Measurements from ENCODE around the gene KDM6A. TPM values are rescaled to one million over a fixed set of nuclear protein-coding genes. Genes with fewer than 3 reads are reported as not detected.

Gene KDM6A
- total and polyA plus RNA-seq, 7 donors: 3.6 to 21.3 (median 13.2) TPM

GRCh38 chrX:44974451-44974850 is 101.5 kb downstream of the KDM6A start:
- ATAC-seq (peak in 1 of 4 donors; percentile 14), DNase-seq (no peak)
- Histone ChIP-seq H3K36me3 (ENCODE audit: insufficient read depth in 1 of 2, low read depth in 1 of 2) (no peaks in the 10 kb centered on the region), H3K27me3 (ENCODE audit: insufficient read depth in 3 of 3, low read length in 2 of 3) (no peaks in the 10 kb centered on the region), H3K27ac (no peak overlapping the region), H3K9me3 (peaks cover 28% of the 10 kb centered on the region), H3K4me3 (no peak overlapping the region), H3K4me1 (peaks cover 7% of the 10 kb centered on the region)
- intact Hi-C loops (cut with DNase I): loop anchor here in 1 of 2 donors (5.0 kb wide), 1 partner anchor 33 kb away; no protein-coding TSS in a partner anchor
- WGBS, 3 donors: 46 to 83% (median 47%) methylated on average over 2 of the region's 2 CpGs
- no peak for TF ChIP-seq CTCF (IDR thresholded peaks at IDR 0.05)

- Histone ChIP-seq H3K4me1 (peaks cover 2% of the 10 kb centered on the region), H3K4me3 (no peak overlapping the region), H3K9me3 (peaks cover 28% of the 10 kb centered on the region), H3K36me3 (ENCODE audit: insufficient read depth in 1 of 2, low read depth in 1 of 2) (no peaks in the 10 kb centered on the region), H3K27ac (no peak overlapping the region), H3K27me3 (ENCODE audit: insufficient read depth in 3 of 3, low read length in 2 of 3) (no peaks in the 10 kb centered on the region)
- ATAC-seq (no peak), DNase-seq (no peak)
- TF ChIP-seq CTCF (IDR thresholded peaks at IDR 0.05): no peak
- intact Hi-C loops (cut with DNase I): loop anchor here in 1 of 2 donors (2.0 kb wide), 1 partner anchor 21 kb away; no protein-coding TSS in a partner anchor
Measured at GRCh38 chrX:44975666-44976263, 102.8 kb downstream of the KDM6A start.

- Histone ChIP-seq H3K4me1 (no peaks in the 10 kb centered on the region), H3K36me3 (ENCODE audit: insufficient read depth in 1 of 2, low read depth in 1 of 2) (no peaks in the 10 kb centered on the region), H3K9me3 (peaks cover 16% of the 10 kb centered on the region), H3K4me3 (no peak overlapping the region), H3K27ac (no peak overlapping the region), H3K27me3 (ENCODE audit: insufficient read depth in 3 of 3, low read length in 2 of 3) (no peaks in the 10 kb centered on the region)
- DNase-seq (no peak), ATAC-seq (no peak)
- intact Hi-C loops (cut with DNase I): no loop called here
- TF ChIP-seq CTCF (IDR thresholded peaks at IDR 0.05): no peak
- 88 to 95% (median 91%) methylated on average over 3 of the region's 3 CpGs for WGBS, 3 donors
Measured at GRCh38 chrX:44978976-44979375, 106.0 kb downstream of the KDM6A start.

GRCh38 chrX:44980403-44980802 is 107.4 kb downstream of the KDM6A start:
- TF ChIP-seq CTCF (IDR thresholded peaks at IDR 0.05): no peak
- no peaks in the 10 kb centered on the region for H3K36me3 ChIP-seq (ENCODE audit: insufficient read depth in 1 of 2, low read depth in 1 of 2)
- no peaks in the 10 kb centered on the region for H3K27me3 ChIP-seq (ENCODE audit: insufficient read depth in 3 of 3, low read length in 2 of 3)
- DNase-seq (no peak), ATAC-seq (no peak)
- H3K4me1 ChIP-seq: no peaks in the 10 kb centered on the region
- peaks cover 9% of the 10 kb centered on the region for H3K9me3 ChIP-seq
- no peak overlapping the region for H3K27ac ChIP-seq
- intact Hi-C loops (cut with DNase I): no loop called here
- WGBS, 3 donors: 94 to 96% (median 96%) methylated on average over 6 of the region's 6 CpGs
- H3K4me3 ChIP-seq: no peak overlapping the region

- 87 to 100% (median 92%) methylated on average over 2 of the region's 2 CpGs for WGBS, 3 donors
- Histone ChIP-seq H3K27me3 (ENCODE audit: insufficient read depth in 3 of 3, low read length in 2 of 3) (no peaks in the 10 kb centered on the region), H3K27ac (no peak overlapping the region), H3K4me3 (no peak overlapping the region), H3K9me3 (peaks cover 4% of the 10 kb centered on the region), H3K36me3 (ENCODE audit: insufficient read depth in 1 of 2, low read depth in 1 of 2) (no peaks in the 10 kb centered on the region), H3K4me1 (no peaks in the 10 kb centered on the region)
- DNase-seq (no peak), ATAC-seq (no peak)
- TF ChIP-seq CTCF (IDR thresholded peaks at IDR 0.05): no peak
- intact Hi-C loops (cut with DNase I): no loop called here
Measured at GRCh38 chrX:44980883-44981282, 107.9 kb downstream of the KDM6A start.

Measured in psoas muscle (tissue), 8 donors.